ENCODE results near the gene SERTAD3. TPM values are rescaled to one million over a fixed set of nuclear protein-coding genes. Genes with fewer than 3 reads are reported as not detected.

SERTAD3 gene
- total and polyA plus RNA-seq, 2 of the 8 experiments (the other 6 are each of a cell fraction or from before 2014, with no cell fraction given), result 15.1 to 32.1 TPM

DNA sequence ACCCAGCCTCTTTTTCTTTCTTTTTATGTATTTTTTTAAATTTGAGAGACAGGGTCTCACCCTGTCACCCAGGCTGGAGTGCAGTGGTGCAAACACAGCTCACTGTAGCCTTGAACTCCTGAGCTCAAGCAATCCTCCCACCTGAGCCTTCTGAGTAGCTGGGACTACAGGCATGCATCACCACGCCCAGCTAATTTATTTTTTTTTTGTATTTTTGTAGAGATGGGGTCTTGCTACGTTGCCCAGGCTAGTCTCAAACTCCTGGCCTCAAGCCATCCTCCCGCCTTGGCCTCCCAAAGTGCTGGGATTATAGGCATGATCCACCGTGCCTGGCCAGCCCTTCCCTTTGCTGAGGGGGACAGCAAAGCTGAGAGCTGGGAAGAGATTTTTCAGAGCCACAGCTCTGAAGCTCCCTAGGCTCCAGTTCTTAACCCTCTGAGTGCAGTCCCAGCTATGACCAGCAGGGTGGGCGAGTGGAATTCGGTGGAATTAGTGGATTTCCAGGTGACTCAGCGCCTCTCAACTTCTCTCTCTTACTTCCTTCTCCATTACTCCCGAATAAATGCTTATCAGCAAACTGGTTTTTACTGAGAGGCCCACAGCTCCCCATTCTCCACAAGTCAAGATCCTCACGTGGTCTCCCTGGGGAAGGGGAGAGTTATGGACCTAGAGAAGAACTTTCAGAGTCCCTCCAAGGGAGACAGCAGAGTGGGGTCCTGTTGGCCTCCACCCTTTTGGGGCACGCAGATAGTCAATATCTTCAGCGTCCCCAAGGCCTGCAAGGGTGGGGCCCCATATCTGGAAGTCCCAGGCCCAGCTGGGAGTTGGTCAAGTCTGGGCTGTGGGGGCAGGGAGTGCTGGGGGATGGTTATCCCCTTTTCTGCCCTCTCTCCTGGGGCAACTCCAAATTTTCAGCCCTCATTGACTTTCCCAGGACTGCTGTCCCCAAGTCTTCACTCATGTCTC, 20.2 kb upstream of the SERTAD3 start:
- no peak overlapping the region for H3K9ac ChIP-seq (replicated peaks in 1 of 4; ENCODE audit: extremely low read depth in 1 of 4, low read depth in 3 of 4, low read length in 3 of 4)
- H3K23ac ChIP-seq (ENCODE audit: insufficient read length), result no peak overlapping the region
- no peaks in the 10 kb centered on the region for H3K9me3 ChIP-seq (ENCODE audit: insufficient read depth in 2 of 2, low read depth in 1 of 2, low read length in 1 of 2)
- no peak overlapping the region for H3K56ac ChIP-seq (replicated peaks; ENCODE audit: insufficient read length, low read depth, low read length)
- H2AFZ ChIP-seq (ENCODE audit: low read length), result no peak overlapping the region
- H3K79me1 ChIP-seq (ENCODE audit: low read depth, low read length), result no peaks in the 10 kb centered on the region
- peaks cover 12 to 28% (median 22%) of the 10 kb centered on the region in 4 experiments for H3K27me3 ChIP-seq (replicated peaks in 1 of 4; ENCODE audit: control insufficient read depth in 3 of 4, extremely low read depth in 1 of 4, insufficient read depth in 3 of 4, low read length in 3 of 4)
- ChIA-PET CTCF (ENCODE audit: partially characterized antibody) (interaction anchor here (0.6 to 7.9 kb wide), 55 partner anchors 8 to 316 kb away, joined by 3 to 49 read pairs (median 4); partner anchors contain the start of genes PRX and SERTAD1), POLR2A (ENCODE audit: partially characterized antibody) (interaction anchor here (1.1 to 5.3 kb wide), 5 partner anchors 13 to 44 kb away, joined by 3 to 25 read pairs (median 5); partner anchors contain the start of gene SERTAD3)
- DNase-seq (ENCODE audit: low read depth in 1 of 2, low spot score in 2 of 2), result peak in 1 of 2 experiments; percentile 96
- no peak overlapping the region for H3K4ac ChIP-seq (replicated peaks; ENCODE audit: insufficient read length, low read depth, low read length)
- no peak overlapping the region for H2BK120ac ChIP-seq (replicated peaks; ENCODE audit: low read depth, low read length)
- no peak for FAIRE-seq
- peaks cover 8% of the 10 kb centered on the region for H3K23me2 ChIP-seq (ENCODE audit: low read depth, low read length)
- no peak overlapping the region; the same call in 1 of the 2 replicates for H2BK5ac ChIP-seq (ENCODE audit: low read depth, low read length)
- H2AK5ac ChIP-seq (ENCODE audit: low read depth, low read length), result no peak overlapping the region
- no peak overlapping the region for H2BK15ac ChIP-seq (ENCODE audit: low read length)
- no peak overlapping the region for H3K18ac ChIP-seq (ENCODE audit: extremely low read depth, low read length)
- WGBS, 2 experiments (ENCODE audit: extremely low coverage in 1 of 2, insufficient coverage in 1 of 2, insufficient read length in 1 of 2, insufficient replicate concordance in 2 of 2, low coverage in 1 of 2, low lambda C conversion rate in 2 of 2, missing lambda C conversion rate in 1 of 2), result 38% methylated on average over 11 of the region's 11 CpGs; no CpG with 5 or more reads in 1 of the 2 experiments
- H3K4me1 ChIP-seq (replicated peaks in 1 of 4; ENCODE audit: control insufficient read depth in 3 of 4, insufficient read depth in 4 of 4, low read length in 3 of 4), result peaks cover 0 to 15% (median 8%) of the 10 kb centered on the region in 4 experiments; a peak in 6 of 7 replicates
- H4K5ac ChIP-seq (ENCODE audit: insufficient read length, low read depth, low read length), result no peak overlapping the region
- no peak overlapping the region for H3K27ac ChIP-seq (ENCODE audit: low read depth, low read length)
- H4K8ac ChIP-seq (ENCODE audit: extremely low read depth, insufficient read depth, low read length), result peak overlapping the region; percentile 41; the same call in 1 of the 2 replicates
- H4K20me1 ChIP-seq (replicated peaks in 1 of 2; ENCODE audit: control insufficient read depth in 1 of 2, insufficient read depth in 2 of 2, low read length in 2 of 2), result peaks cover 4 to 8% of the 10 kb centered on the region in 2 experiments
- no peaks in the 10 kb centered on the region for H3K79me2 ChIP-seq (ENCODE audit: control insufficient read depth in 1 of 2, insufficient read depth in 2 of 2, low read length in 2 of 2)
- H3K36me3 ChIP-seq (ENCODE audit: control insufficient read depth in 2 of 4, insufficient read depth in 4 of 4, low read length in 3 of 4), result no peaks in the 10 kb centered on the region
- no peak overlapping the region for H4K91ac ChIP-seq (replicated peaks; ENCODE audit: insufficient read length, low read length)
- peak overlapping the region in 3 of 4 experiments; percentile 47 to 75 (median 65); a peak in 4 of 8 replicates for H3K4me3 ChIP-seq (ENCODE audit: extremely low read depth in 1 of 4, insufficient read depth in 2 of 4, low read depth in 3 of 4, low read length in 4 of 4)
- peak overlapping the region; percentile 68 to 72 for H3K4me2 ChIP-seq (ENCODE audit: insufficient read depth in 1 of 2, low read depth in 2 of 2, low read length in 2 of 2)
- no peak overlapping the region for H2BK20ac ChIP-seq (ENCODE audit: low read length)
- H3K14ac ChIP-seq (ENCODE audit: insufficient read length), result no peak overlapping the region
- no peak overlapping the region for H2BK12ac ChIP-seq (ENCODE audit: low read depth, low read length)
- TF ChIP-seq CTCF (IDR thresholded peaks at IDR 0.05; ENCODE audit: control extremely low read depth in 1 of 3, insufficient read depth in 1 of 3, low read depth in 1 of 3, low read length in 3 of 3), result peak; percentile 60 to 84 (median 77)
- TF ChIP-seq HDAC2 (IDR thresholded peaks at IDR 0.05; ENCODE audit: borderline replicate concordance in 1 of 2, low read depth in 2 of 2, low read length in 2 of 2), result peak in 1 of 2 experiments; percentile 90; a peak in 1 of 4 replicates
- no peak for TF ChIP-seq NANOG (IDR thresholded peaks at IDR 0.05; ENCODE audit: insufficient read depth, low read depth, low read length, poor library complexity, severe bottlenecking)
- peak; percentile 71 for TF ChIP-seq JUND (IDR thresholded peaks at IDR 0.05; ENCODE audit: low read length)
- peak; percentile 68 for TF ChIP-seq TEAD4 (IDR thresholded peaks at IDR 0.05; ENCODE audit: low read depth, low read length)
- no peak for TF ChIP-seq TAF7 (optimal IDR thresholded peaks at IDR 0.05; ENCODE audit: borderline replicate concordance, low read depth, low read length)
- peak; percentile 85 for TF ChIP-seq MAFK (IDR thresholded peaks at IDR 0.05; ENCODE audit: low read depth, low read length)
